HepG2 (cell line): Measurements from ENCODE around the gene KIF3C. TPM values are rescaled to one million over a fixed set of nuclear protein-coding genes. Genes with fewer than 3 reads are reported as not detected.

Experiments
- ATAC-seq: fragments of 200-7000 bp; cut with Tn5 transposase; 3 replicates; pipeline ENCODE4 v1.9.1; 2020; ENCODE audit warnings: mild to moderate bottlenecking, moderate library complexity
- BruUV-seq: library from RNA; stranded (reverse); fragments of 400-500 nt; replicated peaks from 2 replicates; lab custom pipeline; 2021; lab: Mats Ljungman, UMichigan
- CTCF ChIA-PET: fragments of 300-600 bp; formaldehyde crosslinking; extraction: SDS; loops from one replicate; lab custom pipeline; 2021; ENCODE audit warnings: low total read pairs, inconsistent platforms, low intra/inter-chr PET ratio; lab: Yijun Ruan, JAX
- POLR2A ChIA-PET: fragments of 350-600 bp; sonication (Branson Sonifier 250); formaldehyde crosslinking; loops from one replicate; lab custom pipeline; 2020; ENCODE audit warnings: antibody characterized with exemption, inconsistent platforms; lab: Yijun Ruan, JAX
- DNase-seq: peaks from one replicate; pipeline ENCODE4 v3.0.0-alpha.2; 2015; ENCODE audit warnings: low spot score
- FAIRE-seq: peaks from 3 replicates; lab custom pipeline; 2011; peaks lifted over from hg19 to GRCh38; lab: Jason Lieb, UNC
- H2AFZ ChIP-seq: one replicate; pipeline ENCODE4 v1.6.1; 2011; ENCODE audit warnings: low read length, inconsistent platforms
- H3K27ac ChIP-seq: fragments of 300-600 bp; 3 replicates; pipeline ENCODE4 v1.8.0; 2011; ENCODE audit warnings: mixed run types, mild to moderate bottlenecking, mixed read lengths, low read length, inconsistent platforms; ENCODE audit not compliant: insufficient read depth; ENCODE audit errors: extremely low read length
- H3K27me3 ChIP-seq, 2 experiments: fragments of 200-600 bp in 1 of 2; 2 replicates in 1 of 2; 3 replicates in 1 of 2; pipeline versions ENCODE4 v1.6.0 to v1.8.0; 2011; ENCODE audit warnings: low read length in 2 of 2, mild to moderate bottlenecking in 2 of 2, moderate library complexity in 2 of 2, inconsistent platforms in 1 of 2; ENCODE audit not compliant: insufficient read depth in 2 of 2, control insufficient read depth in 1 of 2
- H3K36me3 ChIP-seq, 2 experiments: fragments of 200-600 bp in 1 of 2; replicated peaks in 1 of 2; 2 replicates in 1 of 2; 3 replicates in 1 of 2; pipeline versions ENCODE4 v1.5.1 to v1.8.0; 2011; ENCODE audit warnings: low read length in 2 of 2, inconsistent platforms in 1 of 2; ENCODE audit not compliant: insufficient read depth in 2 of 2, control insufficient read depth in 1 of 2
- H3K4me1 ChIP-seq: 2 replicates; pipeline ENCODE4 v1.5.1; 2012; ENCODE audit warnings: low read length, inconsistent platforms; ENCODE audit not compliant: insufficient read depth
- H3K4me2 ChIP-seq: 2 replicates; pipeline ENCODE4 v1.6.0; 2011; ENCODE audit warnings: low read depth, low read length, inconsistent platforms
- H3K4me3 ChIP-seq, 3 experiments: fragments of 200-600 bp in 1 of 3; sonication (generic), shearing (Covaris generic) in 1 of 3; replicated peaks in 1 of 3; 2 replicates each; pipeline ENCODE4 v1.5.1; 2011 to 2016; ENCODE audit warnings: low read length in 3 of 3, inconsistent platforms in 2 of 3, low read depth in 2 of 3, mild to moderate bottlenecking in 2 of 3, control low read depth in 1 of 3, mixed read lengths in 1 of 3; ENCODE audit not compliant: insufficient read depth in 1 of 3
- H3K79me2 ChIP-seq: one replicate; pipeline ENCODE4 v1.6.1; 2011; ENCODE audit warnings: low read length, inconsistent platforms; ENCODE audit not compliant: insufficient read depth
- H3K9ac ChIP-seq: 2 replicates; pipeline ENCODE4 v1.6.0; 2011; ENCODE audit warnings: mild to moderate bottlenecking, low read depth, low read length, inconsistent platforms; ENCODE audit not compliant: insufficient read depth
- H3K9me3 ChIP-seq: 2 replicates; pipeline ENCODE4 v1.5.1; 2012; ENCODE audit warnings: mild to moderate bottlenecking, low read length
- H4K20me1 ChIP-seq: 2 replicates; pipeline ENCODE4 v1.6.0; 2011; ENCODE audit warnings: inconsistent platforms, mild to moderate bottlenecking, low read length, moderate library complexity; ENCODE audit not compliant: insufficient read depth
- ELF1 ChIP-seq: sonication (generic); formaldehyde crosslinking; IDR thresholded peaks from 2 replicates; pipeline ENCODE4 v1.4.0; 2020; ENCODE audit warnings: missing genetic modification reagents
- HBP1 ChIP-seq: IDR thresholded peaks from 2 replicates; pipeline ENCODE4 v1.6.1; 2016; ENCODE audit warnings: low read depth, control low read depth
- HNF1A ChIP-seq, 2 experiments: sonication (generic) in 1 of 2; formaldehyde crosslinking in 1 of 2; IDR thresholded peaks; 2 replicates each; pipeline versions ENCODE4 v1.4.0 to v1.6.1; 2016 to 2020; ENCODE audit warnings: borderline replicate concordance in 1 of 2, low read depth in 1 of 2, mild to moderate bottlenecking in 1 of 2, missing genetic modification reagents in 1 of 2
- NFYC ChIP-seq: IDR thresholded peaks from 2 replicates; pipeline ENCODE4 v1.6.1; 2016; ENCODE audit warnings: missing genetic modification reagents, missing compliant biosample characterization
- PRDM10 ChIP-seq: sonication (generic); formaldehyde crosslinking; IDR thresholded peaks from 2 replicates; pipeline ENCODE4 v1.4.0; 2020; ENCODE audit warnings: low read depth, missing genetic modification reagents
- SOX6 ChIP-seq, 2 experiments: fragments of 450-650 bp in 1 of 2; sonication (generic) in 1 of 2; formaldehyde crosslinking in 1 of 2; IDR thresholded peaks; 2 replicates each; pipeline versions ENCODE4 v1.4.0 to v1.6.1; 2017 to 2020; ENCODE audit warnings: antibody characterized with exemption in 1 of 2, mild to moderate bottlenecking in 1 of 2, missing genetic modification reagents in 1 of 2
- ZFY ChIP-seq: sonication (generic); formaldehyde crosslinking; IDR thresholded peaks from 2 replicates; pipeline ENCODE4 v1.4.0; 2020; ENCODE audit warnings: missing genetic modification reagents
- ZNF441 ChIP-seq: sonication (generic); formaldehyde crosslinking; IDR thresholded peaks from 2 replicates; pipeline ENCODE4 v1.7.0; 2021; ENCODE audit warnings: missing genetic modification reagents, borderline replicate concordance
- ZNF569 ChIP-seq: sonication (generic); formaldehyde crosslinking; IDR thresholded peaks from 2 replicates; pipeline ENCODE4 v1.5.0; 2020; ENCODE audit warnings: mild to moderate bottlenecking, missing genetic modification reagents, moderate library complexity, borderline replicate concordance
- ZNF652 ChIP-seq: IDR thresholded peaks from 2 replicates; pipeline ENCODE4 v1.6.1; 2016; ENCODE audit warnings: low read depth, borderline replicate concordance
- ZNF891 ChIP-seq: sonication (generic); formaldehyde crosslinking; IDR thresholded peaks from 2 replicates; pipeline ENCODE4 v1.5.0; 2020; ENCODE audit warnings: mild to moderate bottlenecking, missing genetic modification reagents
- WGBS: methylation state at CpG from one replicate; pipeline ENCODE4 v1.1.6; 2017; ENCODE audit warnings: low lambda C conversion rate; 5-methylcytosine and 5-hydroxymethylcytosine counted together
- in situ Hi-C: cut with HindIII; loops from 2 replicates; pipeline ENCODE4 v1.10.0; 2017; ENCODE audit warnings: low pct_unique_long_range_greater_than_20kb; ENCODE audit not compliant: extremely low pct_ligation_motif_present
- intact Hi-C: fragments of 100-400 bp; cut with micrococcal nuclease; formaldehyde crosslinking; loops from one replicate; pipeline ENCODE4 v1.10.0; 2022; ENCODE audit not compliant: unreplicated experiment
- polyA plus RNA-seq, 8 experiments: library from polyadenylated mRNA; depleted of rRNA in 3 of 8; stranded (reverse) in 7 of 8; unstranded in 1 of 8; fragments of >200 nt; fragmentation: Illumina TruSeq in 4 of 8; extraction: Trizol in 4 of 8; gene quantifications; 2 replicates each; pipeline versions ENCODE4 v1.2.1 to v1.2.3, GENCODE V29; 2011 to 2016; ENCODE audit warnings: low read depth in 4 of 8, missing spikeins in 1 of 8, mixed read lengths in 1 of 8; ENCODE audit not compliant: insufficient read depth in 1 of 8
- total RNA-seq, 5 experiments: library from RNA; depleted of rRNA; stranded (reverse); fragments of >200 nt; fragmentation: Illumina TruSeq; extraction: Trizol; gene quantifications; 2 replicates each; pipeline ENCODE4 v1.2.3, GENCODE V29; 2016; ENCODE audit warnings: low read depth in 1 of 5

KIF3C gene
- total and polyA plus RNA-seq, 2 of the 13 experiments (the other 11 are each of a cell fraction or from before 2014, with no cell fraction given): 3.6 to 4.9 TPM

- Histone ChIP-seq H2AFZ (peak overlapping the region; percentile 1), H3K4me3 (peak overlapping the region in 1 of 3 experiments; percentile 14; a peak in 1 of 6 replicates), H3K27me3 (no peaks in the 10 kb centered on the region), H3K27ac (no peak overlapping the region), H3K9me3 (no peaks in the 10 kb centered on the region), H3K4me2 (peak overlapping the region; percentile 68), H3K4me1 (peaks cover 39% of the 10 kb centered on the region), H4K20me1 (no peaks in the 10 kb centered on the region), H3K9ac (peak overlapping the region; percentile 19; the same call in 1 of the 2 replicates), H3K36me3 (no peaks in the 10 kb centered on the region), H3K79me2 (no peaks in the 10 kb centered on the region)
- ChIA-PET CTCF (interaction anchor here (1.3 to 2.2 kb wide), 5 partner anchors 40 to 518 kb away, joined by 3 to 32 read pairs (median 5); no protein-coding TSS in a partner anchor), POLR2A (no interaction called here)
- DNase-seq (peak; percentile 83), FAIRE-seq (peak; percentile 86), ATAC-seq (peak; percentile 85)
- WGBS: 26% methylated on average over 11 of the region's 11 CpGs
- in situ Hi-C loops (loop anchor here (5.0 kb wide), 1 partner anchor 196 kb away; no protein-coding TSS in a partner anchor), intact Hi-C loops (loop anchor here (1.0 to 10.0 kb wide), 4 partner anchors 32 to 514 kb away; partner anchors contain the start of gene KIF3C)
- BruUV-seq: no TSS peak
- peak; percentile 63 for TF ChIP-seq ZFY
- no peak for TF ChIP-seq ZNF569 (CRISPR knock-in tag)
- TF ChIP-seq SOX6 (IDR thresholded peaks at IDR 0.05): no peak
- peak; percentile 51; the same call in 1 of the 2 replicates for TF ChIP-seq SOX6 (CRISPR knock-in tag; IDR thresholded peaks at IDR 0.05)
- peak; percentile 13; the same call in 1 of the 2 replicates for TF ChIP-seq ZNF891 (CRISPR knock-in tag)
- TF ChIP-seq PRDM10: peak; percentile 51
- TF ChIP-seq ZNF441: no peak
- TF ChIP-seq ZNF652 (CRISPR knock-in tag): no peak
- no peak for TF ChIP-seq ELF1 (CRISPR knock-in tag)
- peak; percentile 71 for TF ChIP-seq NFYC (CRISPR knock-in tag)
- TF ChIP-seq HNF1A (IDR thresholded peaks at IDR 0.05; ENCODE audit: low read depth): no peak; the same call in 1 of the 2 replicates
- TF ChIP-seq HNF1A (CRISPR knock-in tag; IDR thresholded peaks at IDR 0.05; ENCODE audit: borderline replicate concordance): no peak
- peak; percentile 65; the same call in 1 of the 2 replicates for TF ChIP-seq HBP1 (CRISPR knock-in tag)
Observed at GRCh38 chr2:25951071-25951547, 31.2 kb downstream of the KIF3C start.
